HG03565 (cell line): ENCODE results near the gene CDKAL1.

Source experiments
- ATAC-seq: cut with Tn5 transposase; IDR thresholded peaks from one replicate; pipeline ENCODE4 v1.9.1; 2021; ENCODE audit warnings: mild to moderate bottlenecking, moderate library complexity; ENCODE audit not compliant: unreplicated experiment

The CDKAL1 gene

DNA sequence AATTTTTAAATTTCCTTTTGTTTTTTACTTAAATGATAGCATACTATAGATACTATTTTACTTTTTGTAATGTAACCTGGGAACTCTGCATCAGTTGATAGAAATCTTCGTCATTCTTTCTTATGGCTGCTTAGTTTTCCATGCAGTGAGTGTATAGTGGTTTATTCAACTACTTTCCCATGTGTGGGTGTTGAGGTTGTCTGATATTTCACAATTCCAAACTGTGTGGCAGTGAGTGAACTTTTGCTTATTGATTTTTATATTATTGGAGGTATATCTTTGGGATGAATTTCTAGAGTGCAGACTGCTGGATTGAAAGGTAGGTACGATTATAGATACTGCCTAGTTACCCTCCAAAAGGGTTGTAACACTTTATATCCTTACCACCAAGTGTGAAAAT, 136.5 kb downstream of the CDKAL1 start:
- no peak for ATAC-seq

DNA sequence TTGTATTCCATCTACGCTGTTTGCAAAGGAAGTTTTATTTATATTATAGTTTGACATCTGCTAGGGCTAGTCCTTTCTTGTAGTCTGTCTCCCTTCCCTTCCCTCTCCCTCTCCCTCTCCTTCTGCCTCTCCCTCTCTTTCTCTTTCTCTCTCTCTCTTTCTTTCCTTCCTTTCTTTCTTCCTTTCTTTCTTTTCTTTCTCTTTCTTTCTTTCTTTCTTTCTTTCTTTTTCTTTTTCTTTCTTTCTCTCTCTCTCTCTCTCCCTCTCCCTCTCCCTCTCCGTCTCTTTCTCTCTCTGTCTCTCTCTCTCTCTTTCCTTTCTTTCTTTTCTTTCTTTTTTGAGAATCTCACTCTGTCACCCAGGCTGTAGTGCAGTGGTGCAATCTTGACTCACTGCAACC, 137.8 kb downstream of the CDKAL1 start:
- ATAC-seq = no peak

DNA sequence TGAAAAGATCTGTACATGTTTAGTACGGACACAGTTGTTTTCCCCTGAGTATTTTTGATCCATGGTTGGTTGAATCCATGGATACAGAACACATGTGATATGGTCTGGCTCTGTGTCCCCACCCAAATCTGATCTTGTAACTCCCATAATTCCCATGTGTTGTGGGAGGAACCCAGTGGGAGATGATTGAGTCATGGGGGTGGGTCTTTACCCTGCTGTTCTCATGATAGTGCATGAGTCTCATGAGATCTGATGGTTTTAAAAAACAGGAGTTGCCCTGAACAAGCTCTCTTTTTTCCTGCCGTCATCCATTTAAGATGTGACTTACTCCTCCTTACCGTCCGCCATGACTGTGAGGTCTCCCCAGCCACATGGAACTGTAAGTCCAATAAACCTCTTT, 139.2 kb downstream of the CDKAL1 start:
- ATAC-seq = no peak

DNA sequence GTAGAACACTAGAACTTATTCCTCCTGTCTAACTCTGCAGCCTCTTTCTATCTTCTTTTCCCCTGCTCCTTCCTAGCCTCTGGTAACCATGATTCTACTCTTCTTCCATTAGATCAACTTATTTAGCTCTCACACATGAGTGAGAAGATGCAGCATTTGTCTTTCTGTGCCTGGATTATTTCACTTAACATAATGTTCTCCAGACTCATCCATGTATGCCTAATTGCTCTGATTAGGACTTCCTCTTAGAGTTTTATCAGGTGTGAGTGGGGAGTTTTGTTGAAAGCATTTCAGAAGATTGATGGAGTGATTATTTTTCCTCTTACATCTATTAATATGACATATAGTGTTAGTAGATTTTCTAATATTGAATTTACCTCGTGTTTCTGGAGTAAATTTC, 140.4 kb downstream of the CDKAL1 start:
- no peak for ATAC-seq

DNA sequence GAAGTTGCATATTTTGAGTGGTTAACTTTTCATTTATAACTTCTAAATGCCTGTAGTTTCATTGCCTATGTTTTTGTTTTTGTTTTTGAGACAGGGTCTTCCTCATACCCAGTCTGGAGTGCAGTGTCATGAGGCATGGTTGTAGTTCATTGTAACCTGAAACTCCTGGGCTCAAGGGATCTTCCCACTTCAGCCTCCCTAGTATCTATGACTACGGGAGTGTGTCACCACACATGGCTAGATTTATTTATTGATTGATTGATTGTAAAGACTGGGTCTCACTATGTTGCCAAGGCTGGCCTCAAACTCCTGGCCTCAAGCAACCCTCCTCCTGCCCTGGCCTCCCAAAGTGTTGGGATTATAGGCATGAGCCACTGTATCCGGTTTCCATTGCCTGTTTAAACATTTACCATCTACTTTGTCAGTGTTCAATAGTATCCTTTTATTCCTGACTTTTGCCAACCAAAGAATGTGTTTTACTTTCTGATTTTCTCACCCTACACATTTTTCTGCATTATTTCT, 144.6 kb downstream of the CDKAL1 start:
- no peak for ATAC-seq

DNA sequence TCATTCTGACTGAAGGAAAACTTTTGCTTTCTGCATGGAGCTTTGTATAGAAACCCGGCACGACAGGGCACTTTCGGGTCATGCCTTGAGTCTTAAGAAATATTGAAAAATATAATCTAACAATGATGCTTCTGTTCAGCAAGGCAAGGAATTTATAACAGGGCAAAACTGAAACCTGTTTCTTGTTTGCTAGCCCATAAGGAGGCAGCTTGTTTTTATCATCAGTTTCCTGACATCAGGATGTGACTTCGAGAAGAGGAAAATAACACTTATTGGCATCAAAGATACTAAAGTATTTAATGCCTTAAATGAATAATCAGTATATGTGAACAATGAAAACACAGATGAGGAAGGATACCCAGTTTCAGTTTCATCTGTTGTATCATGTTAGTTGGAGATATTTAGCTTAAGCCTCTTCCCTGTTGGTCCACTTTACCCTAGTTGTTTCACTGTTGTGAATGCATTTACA, 146.5 kb downstream of the CDKAL1 start:
- ATAC-seq = no peak

DNA sequence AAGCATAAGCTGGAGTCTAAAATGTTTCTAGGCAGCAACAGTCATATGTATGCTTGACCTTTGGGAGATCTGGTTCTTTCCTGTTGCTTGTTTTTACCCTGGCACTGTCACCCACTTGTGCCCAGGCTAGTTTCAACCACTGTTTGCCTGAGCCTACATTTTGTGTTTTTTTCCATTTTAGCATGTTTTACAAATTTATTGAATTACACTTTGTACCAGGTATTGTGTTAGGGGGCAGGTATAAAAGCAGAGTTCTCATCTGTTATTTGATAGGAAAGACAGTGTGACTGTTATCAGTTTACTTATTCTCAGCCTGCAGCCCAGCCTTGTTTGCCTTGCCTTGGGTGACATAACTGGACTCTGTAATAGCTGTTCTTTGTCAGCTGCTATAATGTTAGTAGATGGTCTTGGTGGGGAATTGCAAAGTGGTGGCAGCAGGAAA, 147.0 kb downstream of the CDKAL1 start:
- ATAC-seq = no peak

DNA sequence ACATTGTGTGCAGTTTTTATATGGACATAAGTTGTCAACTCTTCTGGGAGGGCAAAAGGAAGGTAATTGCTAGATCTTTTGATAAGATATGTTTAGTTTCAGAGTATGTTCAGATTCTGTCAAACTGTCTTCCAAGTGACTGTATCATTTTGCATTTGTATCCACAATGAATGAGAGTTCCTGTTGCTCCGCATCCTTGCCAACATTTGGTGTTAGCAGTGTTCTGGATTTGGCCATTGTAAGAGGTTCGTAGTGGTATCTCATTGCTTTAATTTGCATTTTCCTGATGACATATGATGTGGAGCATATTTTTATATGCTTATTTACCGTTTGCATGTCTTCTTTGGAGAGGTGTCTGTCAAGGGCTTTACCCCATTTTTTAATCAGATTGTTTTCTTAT, 150.2 kb downstream of the CDKAL1 start:
- ATAC-seq = no peak

DNA sequence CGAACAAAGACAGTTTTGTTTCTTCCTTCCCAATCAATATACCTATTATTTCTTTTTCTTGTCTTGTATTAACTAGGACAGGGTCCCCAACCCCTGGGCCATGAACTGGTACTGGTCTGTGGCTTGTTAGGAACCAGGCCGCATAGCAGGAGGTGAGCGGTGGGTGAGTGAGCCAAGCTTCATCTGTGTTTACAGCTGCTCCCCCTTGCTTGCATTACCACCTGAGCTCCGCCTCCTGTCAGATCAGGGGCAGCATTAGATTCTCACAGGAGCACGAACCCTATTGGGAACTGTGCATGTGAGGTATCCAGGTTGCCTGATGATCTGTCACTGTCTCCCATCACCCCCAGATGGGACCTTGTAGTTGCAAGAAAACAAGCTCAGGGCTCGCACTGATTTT, 151.9 kb downstream of the CDKAL1 start:
- no peak for ATAC-seq

DNA sequence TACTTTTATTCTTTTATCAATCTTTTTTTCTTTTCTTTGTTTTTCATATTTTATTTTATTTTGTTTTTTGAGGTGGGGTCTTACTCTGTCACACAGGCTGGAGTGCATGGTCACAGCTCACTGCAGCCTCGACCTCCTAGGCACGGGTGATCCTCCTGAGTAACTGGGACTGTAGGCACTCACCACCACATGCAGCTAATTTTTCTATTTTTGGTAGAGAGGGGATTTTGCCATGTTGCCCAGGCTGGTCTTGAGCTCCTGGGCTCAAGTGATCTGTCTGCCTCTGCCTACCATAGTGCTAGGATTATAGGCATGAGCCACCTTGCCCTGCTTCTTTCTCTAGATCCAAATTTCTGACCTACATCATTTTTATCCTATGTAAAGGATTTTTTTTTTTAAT, 153.2 kb downstream of the CDKAL1 start:
- ATAC-seq = no peak

DNA sequence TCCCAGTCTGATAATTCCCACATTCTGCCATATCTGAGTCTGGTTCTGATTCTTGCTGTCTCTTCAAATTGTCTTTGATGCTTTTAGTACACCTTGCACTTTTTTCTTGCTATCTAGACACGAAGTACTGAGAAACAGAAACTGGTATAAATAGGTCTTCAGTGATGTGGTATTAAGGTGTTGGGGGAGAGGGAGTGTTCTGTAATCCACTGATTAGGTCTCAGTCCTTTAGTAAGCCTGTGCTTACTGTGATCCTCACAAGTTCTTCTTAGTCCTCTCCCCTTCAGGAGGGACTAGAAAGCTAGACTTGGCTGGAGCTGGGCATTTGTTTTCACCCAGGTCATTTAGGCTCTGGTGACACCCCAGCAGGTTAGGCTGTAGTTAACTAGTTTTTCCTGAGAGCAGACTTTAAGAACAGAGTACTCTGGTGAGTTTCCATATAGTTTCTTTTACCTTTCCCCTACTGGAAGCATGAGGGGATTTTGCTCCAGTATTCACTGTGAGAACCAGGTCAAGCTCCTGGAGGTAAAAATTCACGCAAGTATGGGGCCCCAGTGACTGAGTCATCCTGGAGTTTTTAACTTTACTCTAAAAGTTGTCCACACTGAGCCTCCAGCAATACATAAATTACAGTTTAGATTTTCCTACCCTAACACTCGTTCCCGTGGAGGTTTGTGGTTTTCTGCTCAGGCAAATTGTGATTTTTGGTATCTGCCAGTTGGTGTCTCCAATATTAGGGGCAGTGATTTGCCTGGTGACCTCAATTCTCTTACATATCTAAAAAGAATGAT, 154.6 kb downstream of the CDKAL1 start:
- peak; percentile 90 for ATAC-seq

DNA sequence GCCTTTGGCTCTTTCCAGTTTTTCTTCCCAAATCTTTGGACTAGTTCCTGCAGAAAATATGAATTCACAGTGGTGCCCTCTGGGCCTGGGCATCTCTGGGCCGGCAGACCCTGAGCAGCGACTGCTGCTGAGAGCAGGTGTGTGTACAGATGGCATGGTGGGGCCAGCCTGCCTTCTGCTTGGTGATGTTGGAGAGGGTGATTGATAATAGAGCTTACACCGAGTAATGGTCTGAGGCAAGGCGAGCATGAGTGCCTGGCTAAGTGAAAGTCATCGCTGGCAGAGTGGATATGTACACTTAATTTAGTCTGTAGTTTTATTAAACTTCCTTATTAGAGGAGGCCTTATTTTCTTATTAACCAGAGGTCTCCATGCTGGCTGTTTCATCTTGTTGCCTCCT, 156.9 kb downstream of the CDKAL1 start:
- no peak for ATAC-seq

DNA sequence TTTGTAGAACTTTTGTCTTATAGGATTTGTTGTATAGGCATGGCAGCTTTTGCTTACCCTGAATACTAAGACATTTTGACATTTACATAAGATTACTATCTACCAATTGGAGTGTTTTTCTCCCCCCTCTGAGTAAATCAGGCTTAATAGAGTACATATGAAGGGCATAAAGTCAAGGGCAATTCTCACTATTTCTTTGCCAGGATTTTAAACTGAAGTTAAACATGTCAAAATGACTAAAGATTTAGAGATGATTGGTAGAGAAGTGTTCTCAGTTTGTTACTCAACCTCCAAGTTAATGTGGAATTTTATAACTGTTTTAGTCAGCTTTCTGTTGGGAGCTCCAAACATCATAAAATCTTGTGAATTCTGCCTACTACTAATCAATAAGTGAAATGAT, 157.8 kb downstream of the CDKAL1 start:
- no peak for ATAC-seq

DNA sequence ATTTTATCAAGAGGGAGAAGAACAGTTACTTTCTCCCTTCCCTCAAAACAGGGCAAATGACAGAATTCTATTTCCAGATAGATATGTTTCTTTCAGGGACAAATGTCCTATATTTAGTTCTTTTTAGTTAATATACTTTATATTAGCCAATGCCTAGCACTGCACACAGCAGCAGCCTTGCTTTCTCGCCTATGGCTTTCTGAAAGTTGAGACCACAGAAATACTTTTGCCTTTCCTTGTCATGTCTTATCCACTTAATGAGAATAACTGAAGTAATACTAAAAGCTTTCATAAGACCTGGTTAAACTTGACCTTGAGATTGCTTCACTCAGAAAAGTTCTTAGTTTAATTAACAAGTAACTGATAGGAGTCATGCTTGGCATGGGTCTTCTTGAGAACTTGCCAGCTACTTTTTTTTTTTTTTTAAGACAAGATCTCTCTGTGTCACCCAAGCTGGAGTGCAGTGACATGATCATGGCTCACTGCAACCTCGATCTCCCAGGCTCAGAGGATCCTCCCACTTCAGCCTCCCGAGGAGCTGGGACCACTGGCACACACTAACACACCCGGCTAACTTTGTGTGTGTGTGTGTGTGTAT, 159.3 kb downstream of the CDKAL1 start:
- ATAC-seq = no peak

DNA sequence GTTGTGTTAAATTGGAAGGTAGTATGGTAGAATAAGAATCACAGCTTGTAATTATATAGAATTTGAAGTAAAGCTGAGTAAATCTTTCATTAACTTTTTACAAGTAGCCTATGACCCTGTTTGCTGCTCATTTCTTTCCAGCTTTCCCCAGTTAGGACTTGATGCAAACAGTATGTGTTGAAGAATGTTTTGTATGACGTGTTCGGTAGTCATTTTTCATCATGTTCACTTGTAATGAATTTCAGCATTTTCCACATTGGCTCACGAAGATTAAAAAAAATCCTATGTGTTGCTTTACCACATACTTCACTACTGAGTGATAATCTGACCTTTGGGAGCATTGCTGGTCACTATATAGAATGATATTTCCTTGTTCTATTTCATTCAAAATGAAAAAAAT, 162.4 kb downstream of the CDKAL1 start:
- no peak for ATAC-seq

DNA sequence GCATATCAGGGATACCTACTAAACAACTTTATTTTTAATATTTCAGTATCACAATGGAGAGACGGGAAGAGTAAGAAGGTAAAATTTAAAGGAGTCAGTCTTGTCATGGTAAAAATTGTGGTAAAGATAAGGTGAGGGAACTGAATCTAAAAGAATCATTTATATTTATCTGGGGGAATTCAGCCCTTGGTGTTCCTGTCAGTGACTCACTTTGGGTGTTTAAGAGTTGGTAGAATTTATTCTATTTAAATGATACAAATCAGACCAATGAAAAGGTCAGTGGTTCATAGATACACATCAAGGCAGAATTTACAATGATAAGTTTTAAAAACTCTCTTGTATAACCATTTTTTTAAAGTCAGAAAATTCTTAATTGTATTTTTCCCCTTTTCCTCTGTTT, 164.4 kb downstream of the CDKAL1 start:
- no peak for ATAC-seq

DNA sequence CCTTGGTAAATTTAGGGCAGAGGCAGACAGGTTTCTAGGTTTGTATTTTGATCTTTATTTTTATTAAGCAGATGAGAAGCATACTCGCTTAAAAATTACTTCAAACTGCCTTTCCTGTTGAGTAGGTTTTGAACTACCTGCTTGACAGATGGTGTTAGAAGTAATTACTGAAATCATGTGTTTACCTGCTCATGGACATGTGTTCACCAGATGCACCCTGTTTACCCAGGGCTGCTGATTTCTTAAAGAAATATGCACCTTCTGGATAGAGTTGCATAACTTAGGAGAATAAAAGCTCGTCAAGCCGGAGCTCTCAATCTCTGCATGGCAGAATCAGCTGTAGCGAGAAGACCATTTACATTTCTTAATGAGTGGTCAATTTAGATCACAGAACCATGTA, 165.1 kb downstream of the CDKAL1 start:
- ATAC-seq = no peak

DNA sequence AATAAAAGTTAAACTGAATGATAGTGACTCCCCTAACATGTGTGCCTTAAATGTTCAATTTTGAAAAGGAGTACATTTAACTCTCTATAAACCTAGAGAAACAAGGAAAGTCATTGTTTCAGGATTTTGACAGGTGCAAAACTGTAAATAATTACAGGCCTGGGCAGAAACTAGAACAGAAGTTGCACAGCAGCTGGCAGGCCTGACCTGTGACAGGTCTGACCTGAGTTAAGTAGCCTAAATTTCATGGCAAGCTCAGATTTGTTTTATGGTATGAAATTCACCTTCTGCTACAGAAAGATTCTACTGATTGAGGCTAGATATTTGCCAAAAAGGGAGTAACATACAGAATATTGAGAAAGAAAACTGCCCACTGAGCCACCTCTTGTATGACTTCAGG, 166.1 kb downstream of the CDKAL1 start:
- ATAC-seq = no peak

DNA sequence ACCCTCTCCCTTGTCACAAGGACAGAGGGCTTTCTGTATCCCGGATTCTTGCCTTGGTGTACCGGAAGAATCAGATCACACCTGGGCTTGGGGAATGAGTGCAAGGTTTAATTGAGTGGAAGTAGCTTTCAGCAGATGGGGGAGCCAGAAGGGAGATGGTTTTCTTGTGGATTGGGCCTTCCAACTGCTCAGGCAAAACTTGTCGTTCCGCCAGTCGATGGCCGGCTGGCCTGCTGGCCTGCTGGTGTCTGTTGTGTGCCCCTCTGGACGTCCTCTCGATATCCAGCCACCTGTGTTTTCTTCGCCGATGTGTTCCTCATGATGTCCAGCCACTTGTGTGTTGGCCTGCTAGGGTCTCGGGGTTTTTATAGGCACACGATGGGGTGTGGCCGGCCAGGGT, 168.1 kb downstream of the CDKAL1 start:
- no peak for ATAC-seq

DNA sequence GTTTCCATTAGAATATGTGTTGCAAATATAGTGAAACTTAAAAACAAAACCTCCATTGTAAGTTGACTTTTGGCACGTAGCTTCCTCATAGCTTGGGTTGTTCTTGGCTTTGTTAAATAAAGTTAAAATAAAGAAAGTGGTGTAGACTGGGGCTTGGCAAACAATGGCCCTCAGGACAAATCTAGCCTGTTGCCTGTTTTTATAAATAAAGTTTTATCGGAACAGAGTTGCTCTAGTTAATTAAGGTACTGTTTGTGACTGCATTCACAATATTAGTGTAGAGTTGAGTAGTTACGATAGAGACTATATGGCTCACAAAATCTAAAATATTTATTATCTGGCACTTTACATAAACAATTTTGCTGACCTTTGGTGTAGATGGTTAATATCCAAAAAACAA, 168.8 kb downstream of the CDKAL1 start:
- no peak for ATAC-seq

DNA sequence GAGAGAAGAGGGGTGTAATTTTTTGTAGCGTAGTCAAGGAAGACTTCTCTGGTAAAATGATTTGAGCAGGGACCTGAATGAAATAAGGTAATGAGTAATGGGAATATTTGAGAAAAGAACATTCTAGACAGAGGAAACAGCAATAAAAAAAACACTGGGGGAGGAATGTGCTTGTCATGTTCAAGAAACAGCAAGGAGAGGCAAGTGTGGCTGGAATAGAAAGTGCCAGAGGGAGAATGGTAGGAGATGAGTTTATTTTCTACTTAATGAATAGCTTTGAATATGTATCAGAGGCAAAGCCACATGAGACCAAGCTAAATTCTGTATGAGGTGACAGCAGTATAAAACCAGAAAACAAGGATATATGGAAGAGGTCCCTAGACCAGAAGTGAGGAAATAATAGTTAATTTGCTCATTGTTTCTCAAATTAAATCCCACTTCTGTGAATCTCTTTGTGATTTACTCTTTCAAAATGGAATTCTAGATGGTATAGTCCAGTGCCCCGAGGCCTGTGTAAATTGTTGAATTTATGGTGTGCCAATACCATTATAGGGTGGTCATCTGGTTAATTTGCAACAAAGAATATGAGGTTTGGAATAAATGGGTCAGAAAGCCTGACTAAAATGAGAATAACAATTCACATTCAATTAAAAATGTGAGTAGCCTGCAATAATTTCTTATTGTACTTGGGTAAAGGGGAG, 170.2 kb downstream of the CDKAL1 start:
- no peak for ATAC-seq

DNA sequence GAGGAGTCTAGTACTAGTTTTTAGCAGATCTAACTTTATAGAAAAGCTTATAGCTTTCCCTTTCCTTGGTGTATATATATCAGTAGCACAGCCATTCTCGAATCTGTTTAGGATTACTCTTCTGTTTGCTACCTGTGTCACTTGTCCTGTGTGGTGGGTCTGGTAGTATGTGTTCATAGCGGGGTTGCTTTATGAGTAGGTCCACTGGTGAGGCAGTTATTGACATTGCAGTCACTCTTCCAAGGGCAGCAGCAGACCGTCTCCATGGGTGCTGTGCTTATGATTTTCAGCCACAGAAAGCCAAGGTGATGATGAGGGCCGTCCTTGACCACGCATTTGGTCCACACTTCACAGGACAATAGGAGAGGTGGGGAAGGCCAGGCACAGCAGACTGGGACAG, 171.5 kb downstream of the CDKAL1 start:
- peak; percentile 35 for ATAC-seq
